Measurements from ENCODE around the gene SCAND1.

DNA sequence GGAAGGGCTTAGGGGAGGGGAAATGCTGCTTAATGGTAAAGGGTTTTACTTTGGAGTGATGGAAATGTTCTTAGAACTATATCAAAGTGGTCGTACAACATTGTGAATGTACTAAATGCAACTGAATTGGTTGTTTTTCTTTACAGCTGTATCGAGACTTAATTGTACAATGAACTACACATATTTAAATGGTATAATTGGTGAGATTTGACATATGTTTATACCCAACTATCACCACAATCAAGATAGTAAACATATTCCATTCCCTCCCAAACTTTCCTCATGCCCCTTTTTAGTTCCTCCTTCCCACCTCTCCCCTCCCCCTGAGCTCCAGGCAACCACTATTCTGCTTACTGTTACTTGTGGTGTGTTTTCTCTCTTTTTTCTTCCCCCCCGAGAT, 44.0 kb downstream of the SCAND1 start:
- TF ChIP-seq, protein P1, sequence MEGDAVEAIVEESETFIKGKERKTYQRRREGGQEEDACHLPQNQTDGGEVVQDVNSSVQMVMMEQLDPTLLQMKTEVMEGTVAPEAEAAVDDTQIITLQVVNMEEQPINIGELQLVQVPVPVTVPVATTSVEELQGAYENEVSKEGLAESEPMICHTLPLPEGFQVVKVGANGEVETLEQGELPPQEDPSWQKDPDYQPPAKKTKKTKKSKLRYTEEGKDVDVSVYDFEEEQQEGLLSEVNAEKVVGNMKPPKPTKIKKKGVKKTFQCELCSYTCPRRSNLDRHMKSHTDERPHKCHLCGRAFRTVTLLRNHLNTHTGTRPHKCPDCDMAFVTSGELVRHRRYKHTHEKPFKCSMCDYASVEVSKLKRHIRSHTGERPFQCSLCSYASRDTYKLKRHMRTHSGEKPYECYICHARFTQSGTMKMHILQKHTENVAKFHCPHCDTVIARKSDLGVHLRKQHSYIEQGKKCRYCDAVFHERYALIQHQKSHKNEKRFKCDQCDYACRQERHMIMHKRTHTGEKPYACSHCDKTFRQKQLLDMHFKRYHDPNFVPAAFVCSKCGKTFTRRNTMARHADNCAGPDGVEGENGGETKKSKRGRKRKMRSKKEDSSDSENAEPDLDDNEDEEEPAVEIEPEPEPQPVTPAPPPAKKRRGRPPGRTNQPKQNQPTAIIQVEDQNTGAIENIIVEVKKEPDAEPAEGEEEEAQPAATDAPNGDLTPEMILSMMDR (IDR thresholded peaks at IDR 0.05) = no peak
- TF ChIP-seq EZH2 (IDR thresholded peaks at IDR 0.05) (no peak), EZH2phosphoT487 (IDR thresholded peaks at IDR 0.05) (no peak)
